AG04450 (cell line): ENCODE measurements around the gene PDE4D. TPM values are rescaled to one million over a fixed set of nuclear protein-coding genes. Genes with fewer than 3 reads are reported as not detected.

Source experiments
- CTCF ChIA-PET: fragments of 300-600, 350-600 bp; formaldehyde crosslinking; extraction: SDS; loops from one replicate; lab custom pipeline; 2022; ENCODE audit warnings: antibody characterized with exemption, inconsistent platforms; lab: Charles Lee
- POLR2A ChIA-PET: fragments of 350-600 bp; formaldehyde crosslinking; extraction: SDS; loops from one replicate; lab custom pipeline; 2021; ENCODE audit warnings: antibody characterized with exemption, inconsistent platforms; lab: Yijun Ruan, JAX
- DNase-seq: peaks from one replicate; pipeline ENCODE4 v3.0.0-alpha.2; 2011; ENCODE audit warnings: low read depth, low spot score
- H3K27ac ChIP-seq: one replicate; pipeline ENCODE4 v1.5.1; 2012; ENCODE audit warnings: low read depth, low read length, control low read depth
- H3K27me3 ChIP-seq: one replicate; pipeline ENCODE4 v1.6.0; 2012; ENCODE audit warnings: low read length; ENCODE audit not compliant: control insufficient read depth, insufficient read depth
- H3K4me3 ChIP-seq: 2 replicates; pipeline ENCODE4 v1.5.1; 2011; ENCODE audit warnings: mild to moderate bottlenecking, low read depth, low read length, control low read depth
- H3K9me3 ChIP-seq: 2 replicates; pipeline ENCODE4 v1.5.1; 2012; ENCODE audit warnings: low read length; ENCODE audit not compliant: control insufficient read depth, insufficient read depth
- polyA plus RNA-seq: library from polyadenylated mRNA; depleted of rRNA; stranded (reverse); fragments of >200 nt; gene quantifications from 2 replicates; pipeline ENCODE4 v1.2.3, GENCODE V29; 2011
- TF ChIP-seq, protein P1 (sequence below): IDR thresholded peaks from 2 replicates; pipeline ENCODE4 v1.5.1; 2011; ENCODE audit warnings: low read depth, low read length, control low read depth, inconsistent platforms

The PDE4D gene
- polyA plus RNA-seq, 1 experiment, result 12.0 TPM

DNA sequence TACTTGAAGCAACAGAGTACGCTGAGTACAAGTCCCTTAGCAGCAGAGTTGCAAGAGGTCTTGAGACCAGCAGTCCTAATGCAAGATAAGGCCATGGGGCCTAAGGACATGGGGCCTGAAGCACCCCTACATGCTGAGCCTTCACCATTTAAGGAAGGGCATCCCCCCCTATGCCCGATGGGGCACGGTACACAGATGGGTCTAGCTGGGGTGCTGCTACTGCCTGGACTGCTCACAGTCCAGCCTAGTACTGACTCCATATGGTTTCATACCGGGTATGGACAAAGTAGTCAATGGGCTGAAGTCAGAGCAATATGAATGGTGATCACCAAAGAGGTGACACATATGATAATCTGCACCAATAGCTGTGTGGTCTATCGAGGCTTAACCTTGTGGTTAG, 178.3 kb downstream of the PDE4D start:
- TF ChIP-seq, protein P1, sequence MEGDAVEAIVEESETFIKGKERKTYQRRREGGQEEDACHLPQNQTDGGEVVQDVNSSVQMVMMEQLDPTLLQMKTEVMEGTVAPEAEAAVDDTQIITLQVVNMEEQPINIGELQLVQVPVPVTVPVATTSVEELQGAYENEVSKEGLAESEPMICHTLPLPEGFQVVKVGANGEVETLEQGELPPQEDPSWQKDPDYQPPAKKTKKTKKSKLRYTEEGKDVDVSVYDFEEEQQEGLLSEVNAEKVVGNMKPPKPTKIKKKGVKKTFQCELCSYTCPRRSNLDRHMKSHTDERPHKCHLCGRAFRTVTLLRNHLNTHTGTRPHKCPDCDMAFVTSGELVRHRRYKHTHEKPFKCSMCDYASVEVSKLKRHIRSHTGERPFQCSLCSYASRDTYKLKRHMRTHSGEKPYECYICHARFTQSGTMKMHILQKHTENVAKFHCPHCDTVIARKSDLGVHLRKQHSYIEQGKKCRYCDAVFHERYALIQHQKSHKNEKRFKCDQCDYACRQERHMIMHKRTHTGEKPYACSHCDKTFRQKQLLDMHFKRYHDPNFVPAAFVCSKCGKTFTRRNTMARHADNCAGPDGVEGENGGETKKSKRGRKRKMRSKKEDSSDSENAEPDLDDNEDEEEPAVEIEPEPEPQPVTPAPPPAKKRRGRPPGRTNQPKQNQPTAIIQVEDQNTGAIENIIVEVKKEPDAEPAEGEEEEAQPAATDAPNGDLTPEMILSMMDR, result no peak
- ChIA-PET POLR2A (no interaction called here), CTCF (no interaction called here)
- Histone ChIP-seq H3K4me3 (no peak overlapping the region), H3K9me3 (peaks cover 3% of the 10 kb centered on the region; the same call in 1 of the 2 replicates), H3K27ac (no peak overlapping the region), H3K27me3 (no peaks in the 10 kb centered on the region)
- DNase-seq, result no peak

DNA sequence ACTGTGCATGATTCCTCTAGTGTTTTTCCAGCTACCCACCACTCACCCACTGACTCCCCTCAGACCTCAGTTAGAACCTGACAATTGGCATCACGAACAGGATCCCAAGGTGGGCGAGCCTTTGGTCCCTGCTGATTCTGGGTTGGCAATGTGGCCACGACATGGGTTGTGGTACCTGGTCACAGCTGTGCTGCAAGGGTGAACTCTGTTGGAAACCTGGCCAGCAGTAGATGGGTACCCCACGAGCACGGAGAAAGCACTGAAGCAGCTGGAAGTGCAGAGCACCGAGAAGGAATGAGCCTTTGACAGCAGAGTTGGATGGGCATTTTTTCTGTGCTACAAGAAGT, 180.1 kb downstream of the PDE4D start:
- peaks cover 3% of the 10 kb centered on the region; the same call in 1 of the 2 replicates for H3K9me3 ChIP-seq
- H3K27ac ChIP-seq, result no peak overlapping the region
- CTCF ChIA-PET, result interaction anchor here (0.7 kb wide), 1 partner anchor 40 kb away, joined by 3 read pairs; no protein-coding TSS in a partner anchor
- POLR2A ChIA-PET, result no interaction called here
- H3K27me3 ChIP-seq, result no peaks in the 10 kb centered on the region
- TF ChIP-seq, protein P1, result no peak
- no peak for DNase-seq
- no peak overlapping the region for H3K4me3 ChIP-seq

DNA sequence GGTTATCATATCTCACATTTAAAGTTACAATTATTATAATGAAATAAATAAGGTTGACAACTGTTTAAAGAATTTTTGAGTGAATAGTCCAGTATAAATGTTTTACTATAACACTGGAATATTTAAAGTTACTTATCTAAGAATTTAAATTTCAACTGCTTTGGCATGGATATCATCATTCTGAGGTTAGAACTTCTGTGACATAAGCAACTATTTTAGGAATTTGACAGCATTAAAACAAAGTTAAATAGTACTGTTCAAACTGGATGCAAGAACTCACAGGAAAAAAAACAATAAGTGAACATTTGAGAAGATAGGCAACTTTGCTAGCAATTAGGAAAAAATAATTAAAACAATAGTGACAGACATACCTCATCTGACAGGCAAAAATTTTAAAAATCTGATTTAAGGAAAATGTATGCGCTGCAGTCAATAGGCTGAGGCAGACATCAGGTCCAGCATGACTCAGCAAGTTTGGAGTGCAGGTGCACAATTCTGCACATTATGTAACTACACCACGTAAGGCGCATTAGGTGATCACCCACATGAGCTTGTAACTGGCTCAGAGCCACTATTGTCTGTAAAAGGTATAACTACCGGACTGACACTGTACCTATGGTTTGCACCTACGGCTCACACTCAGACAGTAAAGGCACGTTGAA, 180.6 kb downstream of the PDE4D start:
- ChIA-PET POLR2A (no interaction called here), CTCF (interaction anchor here (0.7 kb wide), 1 partner anchor 40 kb away, joined by 3 read pairs; no protein-coding TSS in a partner anchor)
- H3K27ac ChIP-seq, result no peak overlapping the region
- H3K9me3 ChIP-seq, result peaks cover 3% of the 10 kb centered on the region; the same call in 1 of the 2 replicates
- TF ChIP-seq, protein P1, result no peak
- no peak overlapping the region for H3K4me3 ChIP-seq
- no peak for DNase-seq
- no peaks in the 10 kb centered on the region for H3K27me3 ChIP-seq

DNA sequence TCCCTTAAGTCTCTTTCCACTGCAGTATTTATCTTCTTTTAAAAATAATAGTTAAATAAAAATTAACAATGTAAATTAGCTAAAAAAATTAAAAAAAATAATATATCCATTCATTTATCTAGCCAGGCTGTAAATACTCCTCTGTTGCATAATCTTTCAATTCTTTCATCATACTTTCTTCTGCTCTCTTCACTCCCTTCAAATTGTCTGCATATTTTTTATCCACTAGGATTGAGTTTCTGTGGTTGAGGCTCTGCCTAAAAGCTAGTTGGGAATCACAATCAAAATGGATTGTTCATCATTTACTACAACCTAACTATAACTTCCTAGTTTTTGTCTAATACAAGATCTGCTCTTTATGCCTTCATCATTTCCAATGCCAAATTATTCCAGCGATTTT, 182.2 kb downstream of the PDE4D start:
- no peak overlapping the region for H3K4me3 ChIP-seq
- H3K9me3 ChIP-seq, result peaks cover 3% of the 10 kb centered on the region; the same call in 1 of the 2 replicates
- ChIA-PET CTCF (interaction anchor here (1.0 kb wide), 1 partner anchor 14 kb away, joined by 6 read pairs; no protein-coding TSS in a partner anchor), POLR2A (no interaction called here)
- TF ChIP-seq, protein P1, result no peak
- DNase-seq, result no peak
- no peak overlapping the region for H3K27ac ChIP-seq
- no peaks in the 10 kb centered on the region for H3K27me3 ChIP-seq

DNA sequence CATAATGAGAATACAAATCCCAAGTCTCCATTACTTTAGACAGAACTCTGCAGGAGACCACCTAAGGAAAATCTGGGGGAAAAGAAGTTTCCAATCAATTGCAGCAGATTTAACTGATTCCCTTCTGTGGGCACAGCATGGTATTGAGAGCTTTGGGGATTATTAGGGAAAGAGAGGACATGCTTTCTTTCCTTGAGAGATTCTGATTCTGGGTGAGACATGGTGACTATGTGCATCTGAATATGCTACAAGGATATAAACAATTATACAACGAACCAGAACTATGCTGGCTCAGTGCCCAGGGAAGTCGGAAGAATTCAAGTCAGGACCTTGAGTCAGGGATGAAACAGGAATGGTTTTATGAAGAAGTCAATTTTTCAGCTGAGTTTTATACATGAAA, 183.7 kb downstream of the PDE4D start:
- H3K9me3 ChIP-seq, result peaks cover 3% of the 10 kb centered on the region; the same call in 1 of the 2 replicates
- H3K4me3 ChIP-seq, result no peak overlapping the region
- TF ChIP-seq, protein P1, result no peak
- ChIA-PET CTCF (interaction anchor here (1.5 to 2.2 kb wide), 2 partner anchors 14 to 823 kb away, joined by 3 to 11 read pairs; no protein-coding TSS in a partner anchor), POLR2A (no interaction called here)
- DNase-seq, result peak; percentile 34
- no peaks in the 10 kb centered on the region for H3K27me3 ChIP-seq
- H3K27ac ChIP-seq, result no peak overlapping the region
